AG09309 (cell line): ENCODE data around the gene PLCB4.
A peak's percentile ranks its signal among the peaks of the same experiment; 100 is the strongest.
"Not testable (repeated sequence)": the region's sequence is repeated elsewhere in the genome, so short reads cannot be mapped to it uniquely, and the experiment has no call there.

Source experiments
- DNase-seq: peaks from one replicate; pipeline ENCODE4 v3.0.0-alpha.2; 2010; ENCODE audit warnings: low read depth
- H3K4me3 ChIP-seq: 2 replicates; pipeline ENCODE4 v1.5.1; 2011; ENCODE audit warnings: mild to moderate bottlenecking, low read depth, low read length, moderate library complexity; ENCODE audit not compliant: control insufficient read depth
- TF ChIP-seq, protein P1 (sequence below): IDR thresholded peaks from 2 replicates; pipeline ENCODE4 v1.5.1; 2011; ENCODE audit warnings: mild to moderate bottlenecking, low read depth, low read length, inconsistent platforms; ENCODE audit not compliant: insufficient read depth, control insufficient read depth; ENCODE audit errors: missing control alignments

The PLCB4 gene

DNA sequence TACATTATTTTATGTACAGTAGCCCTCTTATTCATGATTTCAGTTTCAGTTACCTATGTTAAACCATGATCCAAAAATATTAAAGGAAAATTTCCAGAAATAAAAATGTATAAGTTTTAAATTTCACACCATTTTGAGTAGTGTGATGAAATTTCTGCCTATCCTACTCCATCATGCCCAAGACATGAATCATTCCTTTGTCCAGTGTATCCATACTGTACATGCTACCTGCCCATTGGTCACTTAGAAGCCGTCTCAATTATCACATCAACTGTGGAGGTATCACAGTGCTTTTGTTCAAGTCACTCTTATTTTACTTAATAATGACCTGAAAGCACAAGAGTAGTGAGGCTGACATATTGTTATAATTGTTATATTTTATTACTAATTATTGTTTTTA, 32.3 kb upstream of the PLCB4 start:
- DNase-seq, result no peak
- TF ChIP-seq, protein P1, sequence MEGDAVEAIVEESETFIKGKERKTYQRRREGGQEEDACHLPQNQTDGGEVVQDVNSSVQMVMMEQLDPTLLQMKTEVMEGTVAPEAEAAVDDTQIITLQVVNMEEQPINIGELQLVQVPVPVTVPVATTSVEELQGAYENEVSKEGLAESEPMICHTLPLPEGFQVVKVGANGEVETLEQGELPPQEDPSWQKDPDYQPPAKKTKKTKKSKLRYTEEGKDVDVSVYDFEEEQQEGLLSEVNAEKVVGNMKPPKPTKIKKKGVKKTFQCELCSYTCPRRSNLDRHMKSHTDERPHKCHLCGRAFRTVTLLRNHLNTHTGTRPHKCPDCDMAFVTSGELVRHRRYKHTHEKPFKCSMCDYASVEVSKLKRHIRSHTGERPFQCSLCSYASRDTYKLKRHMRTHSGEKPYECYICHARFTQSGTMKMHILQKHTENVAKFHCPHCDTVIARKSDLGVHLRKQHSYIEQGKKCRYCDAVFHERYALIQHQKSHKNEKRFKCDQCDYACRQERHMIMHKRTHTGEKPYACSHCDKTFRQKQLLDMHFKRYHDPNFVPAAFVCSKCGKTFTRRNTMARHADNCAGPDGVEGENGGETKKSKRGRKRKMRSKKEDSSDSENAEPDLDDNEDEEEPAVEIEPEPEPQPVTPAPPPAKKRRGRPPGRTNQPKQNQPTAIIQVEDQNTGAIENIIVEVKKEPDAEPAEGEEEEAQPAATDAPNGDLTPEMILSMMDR, result no peak
- no peak overlapping the region for H3K4me3 ChIP-seq

GRCh38 chr20:9038791-9039535, 29.9 kb upstream of the PLCB4 start:
- TF ChIP-seq, protein P1, result no peak
- H3K4me3 ChIP-seq, result no peak overlapping the region
- DNase-seq, result peak; percentile 13

- H3K4me3 ChIP-seq, result no peak overlapping the region
- TF ChIP-seq, protein P1, result no peak
- DNase-seq, result peak; percentile 8
Observed at GRCh38 chr20:9040863-9041524, 27.9 kb upstream of the PLCB4 start.

- no peak for DNase-seq
- TF ChIP-seq, protein P1, result no peak
- no peak overlapping the region for H3K4me3 ChIP-seq
Observed at GRCh38 chr20:9043364-9043763, 25.5 kb upstream of the PLCB4 start.

DNA sequence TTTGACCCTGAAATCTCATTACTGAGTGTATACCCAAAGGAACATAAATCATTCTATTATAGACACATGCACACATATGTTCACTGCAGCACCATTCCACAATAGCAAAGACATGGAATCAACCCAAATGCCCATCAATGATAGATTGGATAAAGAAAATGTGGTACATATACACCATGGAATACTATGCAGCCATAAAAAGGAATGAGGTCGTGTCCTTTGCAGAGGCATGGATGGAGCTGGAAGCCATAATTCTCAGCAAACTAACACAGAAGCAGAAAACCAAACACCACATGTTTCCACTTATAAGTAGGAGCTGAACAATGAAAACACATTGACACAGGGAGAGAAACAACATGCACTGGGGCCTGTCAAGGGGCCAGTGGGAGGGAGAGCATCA, 21.0 kb upstream of the PLCB4 start:
- DNase-seq, H3K4me3 ChIP-seq: not testable (repeated sequence)

DNA sequence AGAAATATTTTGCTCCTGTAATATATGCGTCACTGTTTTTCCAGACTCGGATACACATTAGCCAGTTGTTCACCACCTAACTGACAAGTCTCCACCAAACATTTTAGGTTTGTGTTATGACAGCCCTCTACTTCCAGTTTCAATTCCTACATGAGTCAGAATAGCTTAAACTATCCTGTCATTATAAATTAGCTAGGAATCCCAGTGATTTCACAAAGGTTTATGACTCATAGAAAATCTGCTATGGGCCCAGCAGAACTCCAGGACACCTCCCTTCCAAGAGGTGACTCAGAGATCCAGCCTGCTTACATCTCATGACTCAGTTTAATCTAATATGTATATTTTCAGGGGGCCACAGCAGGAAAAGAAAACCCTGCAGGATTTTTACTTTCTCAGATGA, 17.4 kb upstream of the PLCB4 start:
- no peak overlapping the region for H3K4me3 ChIP-seq
- DNase-seq, result peak; percentile 89
- TF ChIP-seq, protein P1, result no peak

DNA sequence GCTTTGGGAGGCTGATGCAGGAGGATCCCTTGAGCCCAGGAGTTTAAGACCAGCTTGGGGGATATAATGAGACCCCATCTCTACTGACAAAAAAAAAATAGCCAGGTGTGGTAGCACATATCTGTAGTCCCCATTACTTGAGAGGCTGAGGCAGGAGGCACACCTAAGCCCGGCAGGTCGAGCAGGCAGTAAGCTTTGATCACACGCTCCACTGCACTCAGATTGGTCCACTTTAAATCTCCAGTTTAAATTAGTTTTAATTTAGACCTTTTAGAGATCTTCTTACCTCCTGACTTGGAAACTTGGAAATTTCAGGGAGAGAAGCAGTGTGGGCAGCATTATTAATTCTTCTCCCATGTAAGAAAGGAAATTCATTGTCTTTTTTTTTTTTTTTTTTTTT, 16.8 kb upstream of the PLCB4 start:
- H3K4me3 ChIP-seq, result no peak overlapping the region
- no peak for DNase-seq
- TF ChIP-seq, protein P1, result no peak
